Endothelial cell of umbilical vein (primary cell): ENCODE measurements around the gene GADD45A. TPM values are rescaled to one million over a fixed set of nuclear protein-coding genes. Genes with fewer than 3 reads are reported as not detected.

Experiments
- BruUV-seq: library from RNA; stranded (reverse); fragments of 400-500 nt; replicated peaks from 2 replicates; lab custom pipeline; 2021; lab: Mats Ljungman, UMichigan
- CTCF ChIA-PET: fragments of 300-600, 350-600 bp; sonication (Branson Sonifier 250); formaldehyde crosslinking; loops from one replicate; lab custom pipeline; 2021; ENCODE audit warnings: antibody characterized with exemption, inconsistent platforms; lab: Charles Lee
- POLR2A ChIA-PET: fragments of 300-600, 350-600 bp; sonication (Branson Sonifier 250); formaldehyde crosslinking; loops from one replicate; lab custom pipeline; 2021; ENCODE audit warnings: antibody characterized with exemption, inconsistent platforms; lab: Charles Lee
- DNase-seq: peaks from one replicate; pipeline ENCODE4 v3.0.0-alpha.2; 2011; ENCODE audit warnings: low read depth, low spot score
- FAIRE-seq: peaks from 2 replicates; lab custom pipeline; 2011; peaks lifted over from hg19 to GRCh38; lab: Jason Lieb, UNC
- H2AFZ ChIP-seq: 2 replicates; pipeline ENCODE4 v1.6.0; 2012; ENCODE audit warnings: low read depth, low read length, control low read depth, inconsistent platforms
- H3K27ac ChIP-seq: 2 replicates; pipeline ENCODE4 v1.5.1; 2011; ENCODE audit warnings: low read depth, mild to moderate bottlenecking, control low read depth, low read length, moderate library complexity; ENCODE audit not compliant: insufficient read depth
- H3K27me3 ChIP-seq, 2 experiments: 2 replicates each; pipeline versions ENCODE4 v1.6.0 to v1.6.1; 2011; ENCODE audit warnings: low read length in 2 of 2, mixed read lengths in 1 of 2; ENCODE audit not compliant: control insufficient read depth in 2 of 2, insufficient read depth in 2 of 2
- H3K36me3 ChIP-seq, 2 experiments: 2 replicates in 1 of 2; 3 replicates in 1 of 2; pipeline ENCODE4 v1.5.1; 2011; ENCODE audit warnings: low read length in 2 of 2, mild to moderate bottlenecking in 1 of 2, moderate library complexity in 1 of 2; ENCODE audit not compliant: control insufficient read depth in 2 of 2, insufficient read depth in 2 of 2; ENCODE audit errors: extremely low read depth in 1 of 2
- H3K4me1 ChIP-seq: 3 replicates; pipeline ENCODE4 v1.5.1; 2011; ENCODE audit warnings: mild to moderate bottlenecking, low read length; ENCODE audit not compliant: control insufficient read depth, insufficient read depth; ENCODE audit errors: extremely low read depth
- H3K4me2 ChIP-seq: 2 replicates; pipeline ENCODE4 v1.6.1; 2011; ENCODE audit warnings: low read length, control low read depth, mixed read lengths; ENCODE audit not compliant: insufficient read depth
- H3K4me3 ChIP-seq, 3 experiments: fragments of 200-600 bp in 1 of 3; sonication (generic), shearing (Covaris generic) in 1 of 3; replicated peaks in 1 of 3; 2 replicates each; pipeline ENCODE4 v1.5.1; 2011 to 2016; ENCODE audit warnings: control low read depth in 3 of 3, low read length in 3 of 3, mild to moderate bottlenecking in 2 of 3, inconsistent platforms in 1 of 3, low read depth in 1 of 3, moderate library complexity in 1 of 3; ENCODE audit not compliant: insufficient read depth in 1 of 3
- H3K79me2 ChIP-seq: 2 replicates; pipeline ENCODE4 v1.6.0; 2012; ENCODE audit warnings: low read length, inconsistent platforms; ENCODE audit not compliant: control insufficient read depth, insufficient read depth
- H3K9ac ChIP-seq: replicated peaks from 2 replicates; pipeline ENCODE3; 2011; ENCODE audit warnings: low read length, control low read depth; ENCODE audit not compliant: insufficient read depth; ENCODE audit errors: extremely low read depth
- H3K9me1 ChIP-seq: replicated peaks from 3 replicates; pipeline ENCODE4 v1.6.0; 2011; ENCODE audit warnings: mild to moderate bottlenecking, low read length; ENCODE audit not compliant: control insufficient read depth, insufficient read depth; ENCODE audit errors: extremely low read depth
- H3K9me3 ChIP-seq: replicated peaks from 2 replicates; pipeline ENCODE4 v1.5.1; 2012; ENCODE audit warnings: low read length, inconsistent platforms; ENCODE audit not compliant: control insufficient read depth, insufficient read depth
- H4K20me1 ChIP-seq: replicated peaks from 2 replicates; pipeline ENCODE3; 2011; ENCODE audit warnings: mild to moderate bottlenecking, low read length; ENCODE audit not compliant: control insufficient read depth, insufficient read depth; ENCODE audit errors: extremely low read depth
- EZH2 ChIP-seq: IDR thresholded peaks from 2 replicates; pipeline ENCODE4 v1.6.1; 2012; ENCODE audit warnings: borderline replicate concordance, low read depth, mild to moderate bottlenecking, moderate library complexity, low read length, inconsistent platforms; ENCODE audit not compliant: severe bottlenecking
- FOS ChIP-seq: IDR thresholded peaks from 2 replicates; pipeline ENCODE4 v1.6.1; 2011; ENCODE audit warnings: mild to moderate bottlenecking, low read length, moderate library complexity, borderline replicate concordance; ENCODE audit not compliant: insufficient read depth
- GATA2 ChIP-seq: IDR thresholded peaks from 2 replicates; pipeline ENCODE4 v1.7.0; 2011; ENCODE audit warnings: low read depth, mild to moderate bottlenecking, moderate library complexity, mixed read lengths, low read length; ENCODE audit not compliant: insufficient read length, insufficient read depth
- JUN ChIP-seq: IDR thresholded peaks from 2 replicates; pipeline ENCODE4 v1.6.1; 2011; ENCODE audit warnings: borderline replicate concordance, low read depth; ENCODE audit not compliant: insufficient read length, insufficient read depth
- MYC ChIP-seq: IDR thresholded peaks from one replicate; pipeline ENCODE4 v1.6.1; 2011; ENCODE audit warnings: mild to moderate bottlenecking, low read depth, low read length
- POLR2A ChIP-seq: IDR thresholded peaks from 2 replicates; pipeline ENCODE4 v1.6.1; 2012; ENCODE audit warnings: low read depth, mild to moderate bottlenecking, control low read depth, low read length
- POLR2AphosphoS5 ChIP-seq: IDR thresholded peaks from 2 replicates; pipeline ENCODE4 v1.6.1; 2012; ENCODE audit warnings: low read depth, mild to moderate bottlenecking, control low read depth, low read length, moderate library complexity; ENCODE audit not compliant: insufficient read depth
- dilution Hi-C: fragments of 300-500 bp; cut with MboI; formaldehyde crosslinking; loops from one replicate; pipeline ENCODE4 v1.15.0; 2019; ENCODE audit warnings: low sequenced_read_pairs; ENCODE audit not compliant: extremely low pct_ligation_motif_present
- intact Hi-C: fragments of 100-400 bp; cut with micrococcal nuclease; formaldehyde crosslinking; loops from one replicate; pipeline ENCODE4 v1.10.0; 2022
- polyA plus RNA-seq, 4 experiments: library from polyadenylated mRNA; depleted of rRNA in 3 of 4; stranded (reverse) in 3 of 4; unstranded in 1 of 4; fragments of >200 nt; gene quantifications; 2 replicates each; pipeline versions ENCODE4 v1.2.1 to v1.2.3, GENCODE V29; 2011 to 2012; ENCODE audit warnings: missing spikeins in 1 of 4
- total RNA-seq: library from RNA; stranded (reverse); gene quantifications from 2 replicates; pipeline ENCODE4 v1.2.3, GENCODE V29; 2021
- TF ChIP-seq, protein P1 (sequence below): IDR thresholded peaks from 2 replicates; pipeline ENCODE4 v1.6.1; 2011; ENCODE audit not compliant: insufficient read depth, insufficient read length
- TF ChIP-seq, protein P2 (sequence below), 2 donors: IDR thresholded peaks; 1 replicate in 1 of 2; 2 replicates in 1 of 2; pipeline ENCODE4 v1.5.1; 2011; ENCODE audit warnings: low read length in 2 of 2, mild to moderate bottlenecking in 2 of 2, moderate library complexity in 2 of 2, control low read depth in 1 of 2, inconsistent platforms in 1 of 2, low read depth in 1 of 2; ENCODE audit not compliant: insufficient read depth in 1 of 2; ENCODE audit errors: extremely low read depth in 1 of 2

The GADD45A gene
- total and polyA plus RNA-seq, 2 donors (not counting 3 experiments of a cell fraction or from before 2014, with no cell fraction given) = 77.4 to 87.6 TPM

DNA sequence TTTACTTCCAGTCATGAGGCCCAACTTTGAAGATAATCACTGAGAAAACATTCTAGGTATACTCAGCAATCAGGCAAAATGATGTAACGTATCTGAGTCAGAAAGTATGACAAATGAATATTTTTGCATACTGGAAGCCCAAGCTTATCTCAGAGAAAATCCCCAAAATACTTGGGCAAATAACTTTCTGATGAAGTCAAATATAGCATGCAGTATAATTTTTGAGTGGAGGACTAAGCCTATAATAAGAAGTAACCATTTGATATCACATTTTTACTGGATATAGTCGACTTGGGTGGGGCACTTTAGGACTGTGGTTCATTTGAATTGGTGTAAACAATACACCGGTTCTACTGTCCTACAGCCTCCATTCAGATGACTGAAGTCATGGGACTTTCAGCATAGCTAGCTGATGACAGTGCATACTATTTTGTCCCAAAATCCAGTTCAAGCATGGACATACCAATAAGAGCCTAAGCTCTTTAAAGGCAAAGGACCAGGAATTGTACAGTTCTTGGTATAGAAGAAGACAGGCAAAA, 2.3 kb upstream of the GADD45A start:
- no peaks in the 10 kb centered on the region for H3K9me3 ChIP-seq
- POLR2A ChIA-PET = no interaction called here

More for the DNA sequence above, 2.3 kb upstream of the GADD45A start:
- intact Hi-C loops = no loop called here
- Histone ChIP-seq H4K20me1 (no peaks in the 10 kb centered on the region), H3K4me1 (peaks cover 29% of the 10 kb centered on the region), H3K27ac (peak overlapping the region; percentile 70), H3K9ac (no peak overlapping the region), H3K27me3 (no peaks in the 10 kb centered on the region), H2AFZ (no peak overlapping the region), H3K79me2 (peaks cover 18% of the 10 kb centered on the region), H3K9me1 (no peaks in the 10 kb centered on the region), H3K4me3 (no peak overlapping the region), H3K36me3 (peaks cover 0 to 2% of the 10 kb centered on the region in 2 experiments), H3K4me2 (peak overlapping the region; percentile 80)
- DNase-seq (peak; percentile 59), FAIRE-seq (peak; percentile 64)
- no TSS peak for BruUV-seq
- TF ChIP-seq EZH2 = no peak
- TF ChIP-seq GATA2 = peak; percentile 24
- peak; percentile 51 for TF ChIP-seq JUN
- TF ChIP-seq POLR2AphosphoS5 = peak; percentile 16
- TF ChIP-seq MYC = no peak
- TF ChIP-seq, protein P1, sequence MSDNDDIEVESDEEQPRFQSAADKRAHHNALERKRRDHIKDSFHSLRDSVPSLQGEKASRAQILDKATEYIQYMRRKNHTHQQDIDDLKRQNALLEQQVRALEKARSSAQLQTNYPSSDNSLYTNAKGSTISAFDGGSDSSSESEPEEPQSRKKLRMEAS = no peak
- TF ChIP-seq, protein P2, sequence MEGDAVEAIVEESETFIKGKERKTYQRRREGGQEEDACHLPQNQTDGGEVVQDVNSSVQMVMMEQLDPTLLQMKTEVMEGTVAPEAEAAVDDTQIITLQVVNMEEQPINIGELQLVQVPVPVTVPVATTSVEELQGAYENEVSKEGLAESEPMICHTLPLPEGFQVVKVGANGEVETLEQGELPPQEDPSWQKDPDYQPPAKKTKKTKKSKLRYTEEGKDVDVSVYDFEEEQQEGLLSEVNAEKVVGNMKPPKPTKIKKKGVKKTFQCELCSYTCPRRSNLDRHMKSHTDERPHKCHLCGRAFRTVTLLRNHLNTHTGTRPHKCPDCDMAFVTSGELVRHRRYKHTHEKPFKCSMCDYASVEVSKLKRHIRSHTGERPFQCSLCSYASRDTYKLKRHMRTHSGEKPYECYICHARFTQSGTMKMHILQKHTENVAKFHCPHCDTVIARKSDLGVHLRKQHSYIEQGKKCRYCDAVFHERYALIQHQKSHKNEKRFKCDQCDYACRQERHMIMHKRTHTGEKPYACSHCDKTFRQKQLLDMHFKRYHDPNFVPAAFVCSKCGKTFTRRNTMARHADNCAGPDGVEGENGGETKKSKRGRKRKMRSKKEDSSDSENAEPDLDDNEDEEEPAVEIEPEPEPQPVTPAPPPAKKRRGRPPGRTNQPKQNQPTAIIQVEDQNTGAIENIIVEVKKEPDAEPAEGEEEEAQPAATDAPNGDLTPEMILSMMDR (IDR thresholded peaks at IDR 0.05; ENCODE audit: extremely low read depth in 1 of 2, insufficient read depth in 1 of 2, low read depth in 1 of 2, low read length in 2 of 2) = no peak
- no peak for TF ChIP-seq POLR2A
- peak; percentile 41 for TF ChIP-seq FOS
- CTCF ChIA-PET = interaction anchor here (0.6 to 7.7 kb wide), 13 partner anchors 9 to 660 kb away, joined by 3 to 87 read pairs (median 3); no protein-coding TSS in a partner anchor
- dilution Hi-C loops = no loop called here
